GM19463 (cell line): ENCODE data around the gene DIPK2A.

ENCODE experiments used
- ATAC-seq: cut with Tn5 transposase; IDR thresholded peaks from one replicate; pipeline ENCODE4 v1.9.1; 2021; ENCODE audit warnings: mild to moderate bottlenecking, moderate library complexity; ENCODE audit not compliant: unreplicated experiment

The DIPK2A gene

GRCh38 chr3:143974271-143975238, 2.9 kb downstream of the DIPK2A start:
- ATAC-seq = no peak

GRCh38 chr3:143975554-143976152, 4.0 kb downstream of the DIPK2A start:
- ATAC-seq = no peak

GRCh38 chr3:143977341-143978262, 6.0 kb downstream of the DIPK2A start:
- peak; percentile 32 for ATAC-seq

- peak; percentile 3 for ATAC-seq
Observed at GRCh38 chr3:143978263-143978631, 6.6 kb downstream of the DIPK2A start.

- ATAC-seq = no peak
Observed at GRCh38 chr3:143979041-143979440, 7.4 kb downstream of the DIPK2A start.

GRCh38 chr3:143979813-143980212, 8.2 kb downstream of the DIPK2A start:
- ATAC-seq = no peak

GRCh38 chr3:143988306-143988705, 16.7 kb downstream of the DIPK2A start:
- no peak for ATAC-seq

- ATAC-seq = no peak
Observed at GRCh38 chr3:143989461-143989860, 17.8 kb downstream of the DIPK2A start.

- peak; percentile 65 for ATAC-seq
Observed at GRCh38 chr3:143991713-143992112, 20.1 kb downstream of the DIPK2A start.

- peak; percentile 54 for ATAC-seq
Observed at GRCh38 chr3:143998266-143998665, 26.6 kb downstream of the DIPK2A start.

- no peak for ATAC-seq
Observed at GRCh38 chr3:144003051-144003450, 31.4 kb downstream of the DIPK2A start.

- no peak for ATAC-seq
Observed at GRCh38 chr3:144010371-144010770, 38.7 kb downstream of the DIPK2A start.

- ATAC-seq = no peak
Observed at GRCh38 chr3:144011251-144011799, 39.7 kb downstream of the DIPK2A start.

- no peak for ATAC-seq
Observed at GRCh38 chr3:144015133-144015532, 43.5 kb downstream of the DIPK2A start.

GRCh38 chr3:144018776-144019175, 47.2 kb downstream of the DIPK2A start:
- ATAC-seq = no peak
